GM19239 (cell line): ENCODE data around the gene FADS2.

ENCODE experiments used
- DNase-seq: peaks from one replicate; pipeline ENCODE4 v3.0.0; 2011; ENCODE audit warnings: low spot score; ENCODE audit not compliant: insufficient read length
- FAIRE-seq: peaks from 2 replicates; lab custom pipeline; 2011; peaks lifted over from hg19 to GRCh38; lab: Jason Lieb, UNC

The FADS2 gene

GRCh38 chr11:61913699-61914395, 85.7 kb downstream of the FADS2 start:
- FAIRE-seq (no peak), DNase-seq (no peak)

- DNase-seq, result no peak
- FAIRE-seq, result no peak
Observed at GRCh38 chr11:61914471-61915171, 86.5 kb downstream of the FADS2 start.

GRCh38 chr11:61916737-61917333, 88.7 kb downstream of the FADS2 start:
- DNase-seq (no peak), FAIRE-seq (no peak)
